HepG2 (cell line): ENCODE measurements around the gene MAP10.

Experiments used
- EZH2 ChIP-seq: conservative IDR thresholded peaks from 2 replicates; pipeline ENCODE4 v1.6.1; 2012; ENCODE audit warnings: mild to moderate bottlenecking, low read depth, low read length, moderate library complexity
- POLR2AphosphoS2 ChIP-seq: IDR thresholded peaks from 2 replicates; pipeline ENCODE4 v1.6.1; 2011; ENCODE audit warnings: low read depth, low read length, improper control_type of control experiment
- RBAK ChIP-seq: sonication (generic); formaldehyde crosslinking; IDR thresholded peaks from 2 replicates; pipeline ENCODE4 v1.5.1; 2020; ENCODE audit warnings: mild to moderate bottlenecking, missing genetic modification reagents
- ZNF574 ChIP-seq: sonication (generic); formaldehyde crosslinking; IDR thresholded peaks from 2 replicates; pipeline ENCODE4 v1.4.0; 2020; ENCODE audit warnings: missing genetic modification reagents

- TF ChIP-seq ZNF574 (no peak), EZH2 (no peak), RBAK (CRISPR knock-in tag) (no peak), POLR2AphosphoS2 (no peak)
Observed at GRCh38 chr1:232776526-232777106, 28.6 kb upstream of the MAP10 start.
